GM10847 (cell line): ENCODE measurements around the gene GAS6.

Experiments used
- POLR2A ChIP-seq: IDR thresholded peaks from 2 replicates; pipeline ENCODE4 v1.6.1; 2011; ENCODE audit not compliant: insufficient read length; ENCODE audit errors: extremely low read depth

GAS6 gene

GRCh38 chr13:113803409-113804016 lies 60.4 kb downstream of the GAS6 start:
- TF ChIP-seq POLR2A, result no peak

- TF ChIP-seq POLR2A, result no peak
Measured at GRCh38 chr13:113802761-113803160, 61.1 kb downstream of the GAS6 start.

GRCh38 chr13:113802090-113802531 lies 61.8 kb downstream of the GAS6 start:
- TF ChIP-seq POLR2A, result no peak

GRCh38 chr13:113801289-113801961 lies 62.5 kb downstream of the GAS6 start:
- TF ChIP-seq POLR2A, result no peak

- no peak for TF ChIP-seq POLR2A
Measured at GRCh38 chr13:113800576-113800926, 63.3 kb downstream of the GAS6 start.

- no peak for TF ChIP-seq POLR2A
Measured at GRCh38 chr13:113798200-113798811, 65.6 kb downstream of the GAS6 start.

GRCh38 chr13:113796964-113797676 lies 66.8 kb downstream of the GAS6 start:
- TF ChIP-seq POLR2A, result no peak

- TF ChIP-seq POLR2A, result no peak
Measured at GRCh38 chr13:113796211-113796963, 67.5 kb downstream of the GAS6 start.

GRCh38 chr13:113794764-113795173 lies 69.1 kb downstream of the GAS6 start:
- no peak for TF ChIP-seq POLR2A

GRCh38 chr13:113794086-113794485 lies 69.8 kb downstream of the GAS6 start:
- TF ChIP-seq POLR2A, result no peak

GRCh38 chr13:113793718-113794085 lies 70.2 kb downstream of the GAS6 start:
- no peak for TF ChIP-seq POLR2A

- no peak for TF ChIP-seq POLR2A
Measured at GRCh38 chr13:113792886-113793717, 70.8 kb downstream of the GAS6 start.

- no peak for TF ChIP-seq POLR2A
Measured at GRCh38 chr13:113792236-113792770, 71.6 kb downstream of the GAS6 start.

GRCh38 chr13:113791761-113792160 lies 72.1 kb downstream of the GAS6 start:
- no peak for TF ChIP-seq POLR2A

GRCh38 chr13:113791226-113791625 lies 72.7 kb downstream of the GAS6 start:
- no peak for TF ChIP-seq POLR2A

GRCh38 chr13:113789167-113789566 lies 74.7 kb downstream of the GAS6 start:
- no peak for TF ChIP-seq POLR2A
